ENCODE measurements around the gene ART3. TPM values are rescaled to one million over a fixed set of nuclear protein-coding genes. Genes with fewer than 3 reads are reported as not detected.

The ART3 gene
- total RNA-seq, 1 experiment from 2014 or later = not detected

- Histone ChIP-seq H3K9me3 (ENCODE audit: low read depth, low read length, poor library complexity, severe bottlenecking) (no peaks in the 10 kb centered on the region), H3K36me3 (ENCODE audit: insufficient read depth, low read length, poor library complexity, severe bottlenecking) (no peaks in the 10 kb centered on the region), H3K4me1 (ENCODE audit: insufficient read depth, low read length, poor library complexity, severe bottlenecking) (no peaks in the 10 kb centered on the region), H3K4me3 (ENCODE audit: low read depth, low read length, poor library complexity, severe bottlenecking) (no peak overlapping the region), H3K27me3 (replicated peaks; ENCODE audit: insufficient read depth, low read depth, low read length, poor library complexity) (no peaks in the 10 kb centered on the region), H3K27ac (ENCODE audit: low read depth, low read length, poor library complexity, severe bottlenecking) (no peak overlapping the region)
- ChIA-PET POLR2A (ENCODE audit: low non-redundant PET) (no interaction called here), CTCF (no interaction called here)
- no TSS peak for BruUV-seq (replicated peaks)
- intact Hi-C loops (cut with micrococcal nuclease; ENCODE audit: unreplicated experiment) = no loop called here
- no peak for DNase-seq (ENCODE audit: low spot score)
- no peak for TF ChIP-seq CTCF (conservative IDR thresholded peaks at IDR 0.05; ENCODE audit: low read depth, low read length)
- TF ChIP-seq EZH2 (IDR thresholded peaks at IDR 0.05; ENCODE audit: borderline replicate concordance, low read depth, low read length, poor library complexity, severe bottlenecking) = no peak
Measured at GRCh38 chr4:76155979-76156378, 81.5 kb downstream of the ART3 start.

- Histone ChIP-seq H3K36me3 (ENCODE audit: insufficient read depth, low read length, poor library complexity, severe bottlenecking) (no peaks in the 10 kb centered on the region), H3K4me1 (ENCODE audit: insufficient read depth, low read length, poor library complexity, severe bottlenecking) (no peaks in the 10 kb centered on the region), H3K9me3 (ENCODE audit: low read depth, low read length, poor library complexity, severe bottlenecking) (no peaks in the 10 kb centered on the region), H3K27me3 (replicated peaks; ENCODE audit: insufficient read depth, low read depth, low read length, poor library complexity) (no peaks in the 10 kb centered on the region), H3K4me3 (ENCODE audit: low read depth, low read length, poor library complexity, severe bottlenecking) (no peak overlapping the region), H3K27ac (ENCODE audit: low read depth, low read length, poor library complexity, severe bottlenecking) (no peak overlapping the region)
- intact Hi-C loops (cut with micrococcal nuclease; ENCODE audit: unreplicated experiment) = no loop called here
- POLR2A ChIA-PET (ENCODE audit: low non-redundant PET) = no interaction called here
- DNase-seq (ENCODE audit: low spot score) = no peak
- TF ChIP-seq CTCF (conservative IDR thresholded peaks at IDR 0.05; ENCODE audit: low read depth, low read length) (no peak), EZH2 (IDR thresholded peaks at IDR 0.05; ENCODE audit: borderline replicate concordance, low read depth, low read length, poor library complexity, severe bottlenecking) (no peak)
- BruUV-seq (replicated peaks) = no TSS peak
- CTCF ChIA-PET = no interaction called here
Measured at GRCh38 chr4:76156635-76157034, 82.1 kb downstream of the ART3 start.

GRCh38 chr4:76160355-76160754, 85.8 kb downstream of the ART3 start:
- no peaks in the 10 kb centered on the region for H3K9me3 ChIP-seq (ENCODE audit: low read depth, low read length, poor library complexity, severe bottlenecking)

More at GRCh38 chr4:76160355-76160754, 85.8 kb downstream of the ART3 start:
- ChIA-PET POLR2A (ENCODE audit: low non-redundant PET) (no interaction called here), CTCF (no interaction called here)
- no peak for TF ChIP-seq EZH2 (IDR thresholded peaks at IDR 0.05; ENCODE audit: borderline replicate concordance, low read depth, low read length, poor library complexity, severe bottlenecking)
- no peak for TF ChIP-seq CTCF (conservative IDR thresholded peaks at IDR 0.05; ENCODE audit: low read depth, low read length)
- H3K27me3 ChIP-seq (replicated peaks; ENCODE audit: insufficient read depth, low read depth, low read length, poor library complexity) = no peaks in the 10 kb centered on the region
- DNase-seq (ENCODE audit: low spot score) = no peak
- H3K27ac ChIP-seq (ENCODE audit: low read depth, low read length, poor library complexity, severe bottlenecking) = no peak overlapping the region
- intact Hi-C loops (cut with micrococcal nuclease; ENCODE audit: unreplicated experiment) = no loop called here
- no peaks in the 10 kb centered on the region for H3K4me1 ChIP-seq (ENCODE audit: insufficient read depth, low read length, poor library complexity, severe bottlenecking)
- H3K36me3 ChIP-seq (ENCODE audit: insufficient read depth, low read length, poor library complexity, severe bottlenecking) = no peaks in the 10 kb centered on the region
- no peak overlapping the region for H3K4me3 ChIP-seq (ENCODE audit: low read depth, low read length, poor library complexity, severe bottlenecking)
- no TSS peak for BruUV-seq (replicated peaks)

Other genes with a start within 250 kb of the ART3 start
- not detected in 2 replicates for gene PPEF2, start 172.3 kb upstream of the ART3 start, total RNA-seq (2021)
- gene NAAA, start 133.7 kb upstream of the ART3 start, total RNA-seq (2021) = 4.7 and 5.3 TPM in 2 replicates
- 24.0 and 28.3 TPM in 2 replicates for gene SDAD1, start 83.8 kb upstream of the ART3 start, total RNA-seq (2021)
- not detected in 2 replicates for gene CXCL9, start 67.2 kb upstream of the ART3 start, total RNA-seq (2021)
- 0.79 and 1.0 TPM in 2 replicates for gene CXCL10, start 51.2 kb upstream of the ART3 start, total RNA-seq (2021)
- gene CXCL11, start 38.6 kb upstream of the ART3 start, total RNA-seq (2021) = 0.30 and 0.50 TPM in 2 replicates
- 43.3 and 45.9 TPM in 2 replicates for gene NUP54, start 73.7 kb downstream of the ART3 start, total RNA-seq (2021)
- gene SCARB2, start 139.1 kb downstream of the ART3 start, total RNA-seq (2021) = 27.0 and 27.9 TPM in 2 replicates
- gene FAM47E, start 177.0 kb downstream of the ART3 start, total RNA-seq (2021) = 0.21 TPM in 1 of 2 replicates, not detected in the other
- not detected in 2 replicates for gene STBD1, start 232.0 kb downstream of the ART3 start, total RNA-seq (2021)